BJ (cell line): ENCODE results near the gene DZIP1L. TPM values are rescaled to one million over a fixed set of nuclear protein-coding genes. Genes with fewer than 3 reads are reported as not detected.

Experiments
- CTCF ChIA-PET: fragments of 350-600 bp; formaldehyde crosslinking; extraction: SDS; loops from one replicate; lab custom pipeline; 2021; ENCODE audit warnings: antibody characterized with exemption, inconsistent platforms; lab: Yijun Ruan, JAX
- POLR2A ChIA-PET: fragments of 300-600 bp; sonication (Branson Sonifier 250); formaldehyde crosslinking; extraction: SDS; loops from one replicate; lab custom pipeline; 2021; ENCODE audit warnings: antibody characterized with exemption; lab: Charles Lee
- DNase-seq: peaks from one replicate; pipeline ENCODE4 v3.0.0-alpha.2; 2011; ENCODE audit warnings: low read depth
- H3K27me3 ChIP-seq: 2 replicates; pipeline ENCODE4 v1.6.0; 2011; ENCODE audit warnings: low read length; ENCODE audit not compliant: control insufficient read depth, insufficient read depth
- H3K36me3 ChIP-seq: 2 replicates; pipeline ENCODE4 v1.5.1; 2011; ENCODE audit warnings: low read length; ENCODE audit not compliant: control insufficient read depth, insufficient read depth
- H3K4me3 ChIP-seq: 2 replicates; pipeline ENCODE4 v1.5.1; 2011; ENCODE audit warnings: low read depth, mild to moderate bottlenecking, control low read depth, low read length
- polyA plus RNA-seq: library from polyadenylated mRNA; depleted of rRNA; stranded (reverse); fragments of >200 nt; gene quantifications from 2 replicates; pipeline ENCODE4 v1.2.3, GENCODE V29; 2011
- TF ChIP-seq, protein P1 (sequence below): IDR thresholded peaks from 2 replicates; pipeline ENCODE4 v1.5.1; 2011; ENCODE audit warnings: low read depth, mild to moderate bottlenecking, control low read depth, inconsistent platforms, low read length, moderate library complexity; ENCODE audit not compliant: insufficient read depth

Gene DZIP1L
- polyA plus RNA-seq, 1 experiment, result 12.7 TPM

DNA sequence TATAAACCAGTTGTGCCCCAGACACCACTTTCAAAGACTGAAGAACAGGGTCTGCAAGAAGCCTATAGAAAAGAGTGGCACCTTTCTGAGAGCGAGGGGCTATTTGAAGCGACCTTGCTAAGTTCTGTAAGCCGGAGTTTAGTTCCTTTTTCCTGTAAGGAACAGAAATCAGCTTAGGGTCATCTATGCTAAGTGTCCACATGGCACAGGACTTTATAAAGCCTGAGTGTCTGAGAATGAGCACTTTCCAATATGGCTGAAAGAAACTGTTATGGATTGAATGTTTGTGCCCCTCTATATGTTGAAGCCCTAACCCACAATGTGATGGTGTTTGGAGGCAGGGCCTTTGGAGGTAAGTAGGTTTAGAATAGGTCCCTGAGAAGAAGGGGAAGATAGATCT lies 20.8 kb upstream of the DZIP1L start:
- CTCF ChIA-PET, result interaction anchor here (0.6 kb wide), 1 partner anchor 13 kb away, joined by 3 read pairs; no protein-coding TSS in a partner anchor

DNA sequence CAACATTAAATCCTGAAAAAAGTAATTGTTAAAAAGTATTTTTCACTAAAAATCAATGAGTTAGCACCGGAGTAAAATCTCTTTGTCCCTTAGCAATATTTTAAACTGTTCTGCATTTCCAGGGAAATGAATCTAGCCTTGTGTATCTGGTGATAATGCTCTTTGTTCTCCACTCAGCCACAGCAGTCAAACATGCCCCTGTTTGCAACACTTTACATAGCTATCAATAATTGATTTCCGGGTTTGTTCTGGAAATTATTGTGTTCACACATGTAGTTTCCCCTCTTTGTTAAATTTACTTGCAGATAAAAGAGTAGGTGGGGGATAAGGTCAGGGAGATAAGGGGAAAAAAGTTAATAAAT lies 20.4 kb upstream of the DZIP1L start:
- ChIA-PET POLR2A (no interaction called here), CTCF (no interaction called here)
- no peak overlapping the region for H3K4me3 ChIP-seq
- no peak for DNase-seq
- TF ChIP-seq, protein P1, sequence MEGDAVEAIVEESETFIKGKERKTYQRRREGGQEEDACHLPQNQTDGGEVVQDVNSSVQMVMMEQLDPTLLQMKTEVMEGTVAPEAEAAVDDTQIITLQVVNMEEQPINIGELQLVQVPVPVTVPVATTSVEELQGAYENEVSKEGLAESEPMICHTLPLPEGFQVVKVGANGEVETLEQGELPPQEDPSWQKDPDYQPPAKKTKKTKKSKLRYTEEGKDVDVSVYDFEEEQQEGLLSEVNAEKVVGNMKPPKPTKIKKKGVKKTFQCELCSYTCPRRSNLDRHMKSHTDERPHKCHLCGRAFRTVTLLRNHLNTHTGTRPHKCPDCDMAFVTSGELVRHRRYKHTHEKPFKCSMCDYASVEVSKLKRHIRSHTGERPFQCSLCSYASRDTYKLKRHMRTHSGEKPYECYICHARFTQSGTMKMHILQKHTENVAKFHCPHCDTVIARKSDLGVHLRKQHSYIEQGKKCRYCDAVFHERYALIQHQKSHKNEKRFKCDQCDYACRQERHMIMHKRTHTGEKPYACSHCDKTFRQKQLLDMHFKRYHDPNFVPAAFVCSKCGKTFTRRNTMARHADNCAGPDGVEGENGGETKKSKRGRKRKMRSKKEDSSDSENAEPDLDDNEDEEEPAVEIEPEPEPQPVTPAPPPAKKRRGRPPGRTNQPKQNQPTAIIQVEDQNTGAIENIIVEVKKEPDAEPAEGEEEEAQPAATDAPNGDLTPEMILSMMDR, result no peak
- H3K36me3 ChIP-seq, result no peaks in the 10 kb centered on the region
- H3K27me3 ChIP-seq, result no peaks in the 10 kb centered on the region

More for the DNA sequence above, 20.8 kb upstream of the DZIP1L start:
- TF ChIP-seq, protein P1, result no peak
- Histone ChIP-seq H3K27me3 (no peaks in the 10 kb centered on the region), H3K4me3 (no peak overlapping the region), H3K36me3 (no peaks in the 10 kb centered on the region)
- POLR2A ChIA-PET, result no interaction called here
- DNase-seq, result no peak

DNA sequence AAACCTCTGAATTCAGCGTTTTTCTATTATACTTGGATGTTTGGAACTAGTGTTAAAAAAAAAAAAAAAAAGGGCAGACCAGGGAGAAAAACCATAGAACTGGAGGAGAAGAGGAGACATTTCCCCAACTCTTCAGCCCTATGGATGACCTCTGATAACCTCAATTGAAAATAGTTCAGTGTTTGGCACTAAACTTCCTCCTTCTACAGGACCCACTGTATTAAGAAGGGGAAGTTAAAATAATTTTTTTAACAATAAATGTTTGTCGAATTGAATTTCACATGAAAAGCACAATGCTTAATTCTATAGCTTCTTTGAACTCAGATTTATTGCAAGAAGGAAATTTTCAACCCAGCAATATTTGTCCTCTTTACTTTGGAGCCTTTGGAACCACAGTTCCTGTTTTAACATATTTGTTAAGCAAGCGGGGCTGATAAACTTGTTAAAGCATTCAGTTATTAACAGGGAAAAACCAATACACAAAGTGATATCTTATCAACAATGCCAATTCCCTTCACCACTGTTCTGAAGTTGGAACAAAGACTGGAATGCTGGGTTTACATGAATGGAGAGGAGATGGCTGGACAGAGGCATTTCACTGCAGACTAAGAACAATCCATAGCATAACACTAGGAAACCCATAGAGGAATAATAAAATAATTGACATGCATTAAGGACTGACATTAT lies 19.9 kb upstream of the DZIP1L start:
- no peaks in the 10 kb centered on the region for H3K27me3 ChIP-seq
- ChIA-PET CTCF (interaction anchor here (0.7 kb wide), 1 partner anchor 30 kb away, joined by 3 read pairs; no protein-coding TSS in a partner anchor), POLR2A (no interaction called here)
- H3K4me3 ChIP-seq, result no peak overlapping the region
- no peaks in the 10 kb centered on the region for H3K36me3 ChIP-seq
- no peak for DNase-seq
- TF ChIP-seq, protein P1, result no peak

DNA sequence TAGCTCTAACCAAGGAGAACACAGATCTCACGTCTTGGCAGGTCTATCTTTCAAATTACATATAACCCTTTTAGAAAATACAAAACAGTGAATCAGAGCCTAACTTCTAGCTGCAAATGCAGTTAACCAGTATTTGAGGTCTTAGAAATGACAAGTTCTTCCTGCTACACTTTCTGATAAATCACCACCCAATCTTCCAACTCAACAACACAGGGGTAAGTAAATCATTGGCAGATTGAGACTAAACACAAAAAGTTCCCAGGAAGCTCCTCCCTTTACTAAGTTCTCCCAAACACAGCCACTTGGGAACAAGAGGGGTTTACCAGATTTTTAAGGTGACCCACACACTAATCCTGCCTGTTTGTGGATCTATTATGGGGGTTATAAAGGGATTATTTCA lies 16.8 kb upstream of the DZIP1L start, which contains the start of gene A4GNT:
TSS of gene A4GNT (minus strand) at position 152 of the 400 bp plus-strand sequence. CDS start 1,134 bp downstream, outside the sequence.
- no peaks in the 10 kb centered on the region for H3K27me3 ChIP-seq
- TF ChIP-seq, protein P1, result no peak
- H3K36me3 ChIP-seq, result no peaks in the 10 kb centered on the region
- CTCF ChIA-PET, result interaction anchor here (1.3 to 1.7 kb wide), 2 partner anchors 12 to 14 kb away, joined by 3 to 4 read pairs; no protein-coding TSS in a partner anchor
- no peak for DNase-seq
- H3K4me3 ChIP-seq, result no peak within 1 kb of the TSS
- POLR2A ChIA-PET, result interaction anchor here (0.6 kb wide), 1 partner anchor 50 kb away, joined by 5 read pairs; no protein-coding TSS in a partner anchor

DNA sequence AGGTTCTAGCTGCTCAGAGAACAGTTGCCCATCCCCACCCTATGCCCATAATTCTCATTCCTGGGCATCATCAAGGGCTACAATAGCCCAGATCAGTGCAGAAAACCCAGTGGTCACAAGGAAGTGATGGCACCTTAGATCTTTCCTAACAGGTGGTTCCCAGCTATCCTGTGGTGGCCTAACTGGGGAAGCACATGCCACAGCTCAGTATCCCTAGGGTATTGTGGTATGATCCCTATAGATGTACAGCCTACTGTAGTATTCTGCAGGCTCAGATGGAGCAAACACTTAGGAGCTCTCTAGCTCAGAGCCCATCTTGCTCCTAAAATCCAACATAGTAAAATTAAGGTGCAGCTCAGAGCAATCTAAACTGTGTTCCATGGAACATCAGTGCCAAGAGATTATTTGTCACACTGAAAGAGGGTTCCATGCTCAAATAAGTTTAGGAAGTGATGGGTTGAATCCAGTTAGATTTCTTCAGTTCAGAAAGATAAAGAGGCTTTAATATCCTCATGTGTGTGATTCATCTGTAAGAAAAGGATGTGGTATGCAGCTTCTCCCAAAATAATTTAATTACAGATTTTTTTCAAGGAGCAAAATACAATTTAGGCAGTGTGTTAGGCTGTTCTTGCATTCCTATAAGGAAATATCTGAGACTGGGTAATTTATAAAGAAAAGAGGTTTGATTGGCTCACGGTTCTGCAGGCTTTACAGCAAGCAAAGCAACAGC lies 12.4 kb upstream of the DZIP1L start:
- TF ChIP-seq, protein P1, result no peak
- no peak for DNase-seq
- CTCF ChIA-PET, result interaction anchor here (0.8 to 13.8 kb wide), 3 partner anchors 9 to 62 kb away, joined by 3 to 311 read pairs (median 10); no protein-coding TSS in a partner anchor

More for the DNA sequence above, 12.4 kb upstream of the DZIP1L start:
- H3K27me3 ChIP-seq, result no peaks in the 10 kb centered on the region
- H3K4me3 ChIP-seq, result no peak overlapping the region
- no peaks in the 10 kb centered on the region for H3K36me3 ChIP-seq
- POLR2A ChIA-PET, result interaction anchor here (0.6 kb wide), 1 partner anchor 37 kb away, joined by 3 read pairs; no protein-coding TSS in a partner anchor
